Ovary (tissue), 9 donors: Measurements from ENCODE around the gene PCDH15. TPM values are rescaled to one million over a fixed set of nuclear protein-coding genes. Genes with fewer than 3 reads are reported as not detected.

Source experiments
- DNase-seq, 5 donors: peaks; one replicate each; pipeline ENCODE4 v3.0.0-alpha.2; 2019 to 2020
- H3K27ac ChIP-seq, 2 donors: fragments of 200-600 bp; one replicate each; pipeline versions ENCODE4 v1.5.1 to v1.8.0; 2019 to 2022
- H3K27me3 ChIP-seq: fragments of 200-600 bp; one replicate; pipeline ENCODE4 v1.8.0; 2022
- H3K36me3 ChIP-seq: fragments of 200-600 bp; sonication (generic); one replicate; pipeline ENCODE4 v1.5.1; 2019
- H3K4me1 ChIP-seq: one replicate; pipeline ENCODE4 v1.8.1; 2013; ENCODE audit warnings: mild to moderate bottlenecking, moderate library complexity; ENCODE audit not compliant: insufficient read depth
- H3K4me3 ChIP-seq: fragments of 200-600 bp; sonication (generic); one replicate; pipeline ENCODE4 v1.5.1; 2017
- H3K9me3 ChIP-seq, 2 donors: fragments of 200-600 bp in 1 of 2; sonication (generic) in 1 of 2; one replicate each; pipeline versions ENCODE4 v1.5.1 to v1.8.1; 2013 to 2019; ENCODE audit warnings: mild to moderate bottlenecking in 1 of 2, moderate library complexity in 1 of 2
- CTCF ChIP-seq, 3 donors: fragments of 450-650 bp in 2 of 3; fragments of 200-600 bp in 1 of 3; IDR thresholded peaks; one replicate each; pipeline versions ENCODE4 v1.5.1 to v1.8.0; 2016 to 2022; ENCODE audit warnings: antibody characterized with exemption in 3 of 3, mild to moderate bottlenecking in 1 of 3
- EP300 ChIP-seq: sonication (generic); formaldehyde crosslinking; IDR thresholded peaks from one replicate; pipeline ENCODE4 v1.6.1; 2017; ENCODE audit warnings: antibody characterized with exemption
- POLR2A ChIP-seq: fragments of 450-650 bp; IDR thresholded peaks from one replicate; pipeline ENCODE4 v1.6.1; 2017; ENCODE audit warnings: antibody characterized with exemption, mild to moderate bottlenecking, moderate library complexity
- WGBS, 3 donors: extraction: QIAGEN DNeasy Blood & Tissue Kit in 1 of 3; methylation state at CpG; one replicate each; pipeline versions ENCODE4 v1.1.5 to v1.1.7; 2013 to 2017; 5-methylcytosine and 5-hydroxymethylcytosine counted together
- intact Hi-C, 4 donors: fragments of 100-400 bp; cut with DNase I; formaldehyde crosslinking; loops; one replicate each; pipeline versions ENCODE4 v1.11.0 to v1.15.1; 2022 to 2023
- polyA plus RNA-seq, 2 donors: library from polyadenylated mRNA; stranded (reverse); fragments of 200-250 nt in 1 of 2; fragments of 350-450 nt in 1 of 2; fragmentation: Illumina TruSeq in 1 of 2; extraction: RNeasy Lipid Tissue Mini Kit (QIAGEN cat#74804) in 1 of 2; gene quantifications; one replicate each; pipeline ENCODE4 v1.2.3, GENCODE V29; 2013 to 2014
- total RNA-seq, 7 donors: library from RNA; depleted of rRNA in 2 of 7; stranded (reverse); fragments of >200 nt in 2 of 7; fragmentation: NEBNext Ultra II Directional in 3 of 7; extraction: Animal tissue kit (Norgen Biotek cat#: 25700) in 3 of 7; gene quantifications; one replicate each; pipeline versions ENCODE4 v1.1.0 to v1.2.4, GENCODE V29; 2016 to 2023
- donor health status: DM: no; HTN: no; CAD: no; lungs with moderate emphysema.
- donor health status: DM: no; HTN: no; CAD: no.
- donor health status: Bipolar disorder and iron deficiency.
- donor health status: DM: yes; HTN: yes; CAD: no.
- donor health status: DM: no; HTN: no; CAD: no.
- donor health status: DM: yes; HTN: yes; CAD: no.

Gene PCDH15
- total and polyA plus RNA-seq, 9 donors: 0.02 to 0.34 TPM; not detected in 7

- intact Hi-C loops: no loop called here
- WGBS, 3 donors: 77 to 83% (median 78%) methylated on average over 2 of the region's 2 CpGs
- H3K9me3 ChIP-seq: no peaks in the 10 kb centered on the region
These were observed 119.9 kb downstream of the PCDH15 start for GRCh38 chr10:54681136-54681535.

GRCh38 chr10:54667136-54667535 lies 133.9 kb downstream of the PCDH15 start:
- no peaks in the 10 kb centered on the region for H3K27me3 ChIP-seq
- WGBS, 3 donors: 51 to 70% (median 53%) methylated on average over 1 of the region's 1 CpG
- H3K36me3 ChIP-seq: no peaks in the 10 kb centered on the region
- no peak for DNase-seq
- TF ChIP-seq POLR2A: no peak
- TF ChIP-seq EP300: no peak
- TF ChIP-seq CTCF (IDR thresholded peaks at IDR 0.05): no peak
- no peak overlapping the region for H3K27ac ChIP-seq
- intact Hi-C loops: no loop called here
- H3K4me3 ChIP-seq: no peak overlapping the region
- no peaks in the 10 kb centered on the region for H3K4me1 ChIP-seq
- H3K9me3 ChIP-seq: no peaks in the 10 kb centered on the region

More at GRCh38 chr10:54681136-54681535, 119.9 kb downstream of the PCDH15 start:
- Histone ChIP-seq H3K4me3 (no peak overlapping the region), H3K4me1 (no peaks in the 10 kb centered on the region), H3K36me3 (no peaks in the 10 kb centered on the region), H3K27ac (no peak overlapping the region), H3K27me3 (no peaks in the 10 kb centered on the region)
- no peak for DNase-seq
- TF ChIP-seq CTCF (IDR thresholded peaks at IDR 0.05): no peak
- no peak for TF ChIP-seq POLR2A
- no peak for TF ChIP-seq EP300

GRCh38 chr10:54666192-54666591 lies 134.8 kb downstream of the PCDH15 start:
- Histone ChIP-seq H3K27ac (no peak overlapping the region), H3K36me3 (no peaks in the 10 kb centered on the region), H3K9me3 (no peaks in the 10 kb centered on the region), H3K4me1 (no peaks in the 10 kb centered on the region), H3K4me3 (no peak overlapping the region), H3K27me3 (no peaks in the 10 kb centered on the region)
- intact Hi-C loops: no loop called here
- no peak for DNase-seq
- TF ChIP-seq EP300: no peak
- TF ChIP-seq CTCF (IDR thresholded peaks at IDR 0.05): no peak

- Histone ChIP-seq H3K27ac (no peak overlapping the region), H3K4me1 (no peaks in the 10 kb centered on the region), H3K27me3 (no peaks in the 10 kb centered on the region), H3K9me3 (no peaks in the 10 kb centered on the region), H3K4me3 (no peak overlapping the region), H3K36me3 (no peaks in the 10 kb centered on the region)
- TF ChIP-seq POLR2A: no peak
- no peak for TF ChIP-seq CTCF (IDR thresholded peaks at IDR 0.05)
- TF ChIP-seq EP300: no peak
- no peak for DNase-seq
- intact Hi-C loops: no loop called here
These were observed 135.9 kb downstream of the PCDH15 start for GRCh38 chr10:54665095-54665494.

- H3K27ac ChIP-seq: no peak overlapping the region
- no peaks in the 10 kb centered on the region for H3K4me1 ChIP-seq
- no peaks in the 10 kb centered on the region for H3K27me3 ChIP-seq
- H3K36me3 ChIP-seq: no peaks in the 10 kb centered on the region
- intact Hi-C loops: no loop called here
- DNase-seq: no peak
- no peaks in the 10 kb centered on the region for H3K9me3 ChIP-seq
- H3K4me3 ChIP-seq: no peak overlapping the region
- TF ChIP-seq POLR2A (no peak), EP300 (no peak), CTCF (IDR thresholded peaks at IDR 0.05) (no peak)
These were observed 140.6 kb downstream of the PCDH15 start for GRCh38 chr10:54660397-54660796.
